ENCODE data around the gene SFTPA2. TPM values are rescaled to one million over a fixed set of nuclear protein-coding genes. Genes with fewer than 3 reads are reported as not detected.
"Not testable (repeated sequence)": the region's sequence is repeated elsewhere in the genome, so short reads cannot be mapped to it uniquely, and the experiment has no call there.

The SFTPA2 gene
- total and polyA plus RNA-seq, 2 donors from 2014 or later: 0.13 TPM; not detected in 1

- H3K27me3 ChIP-seq (ENCODE audit: control insufficient read depth, insufficient read depth, low read length); H3K9me3 ChIP-seq (ENCODE audit: control insufficient read depth in 2 of 3, insufficient read depth in 1 of 3, low read length in 3 of 3); H3K36me3 ChIP-seq (ENCODE audit: control insufficient read depth in 2 of 3, insufficient read depth in 3 of 3, low read length in 3 of 3); H3K4me3 ChIP-seq (ENCODE audit: low read length in 3 of 3); H3K9ac ChIP-seq (ENCODE audit: low read length in 3 of 3); intact Hi-C loops (cut with DNase I); H3K4me1 ChIP-seq (ENCODE audit: control insufficient read depth in 2 of 3, insufficient read depth in 2 of 3, low read depth in 1 of 3, low read length in 3 of 3); H3K27ac ChIP-seq (ENCODE audit: low read depth in 2 of 2, low read length in 2 of 2); FAIRE-seq: not testable (repeated sequence)
- peak in 1 of 5 donors; percentile 7 for DNase-seq
Measured at GRCh38 chr10:79525049-79525710, 35.0 kb downstream of the SFTPA2 start.

- H3K9ac ChIP-seq (ENCODE audit: low read length in 3 of 3); H3K36me3 ChIP-seq (ENCODE audit: control insufficient read depth in 2 of 3, insufficient read depth in 3 of 3, low read length in 3 of 3); H3K27ac ChIP-seq (ENCODE audit: low read depth in 2 of 2, low read length in 2 of 2); H3K27me3 ChIP-seq (ENCODE audit: control insufficient read depth, insufficient read depth, low read length); H3K4me3 ChIP-seq (ENCODE audit: low read length in 3 of 3); H3K9me3 ChIP-seq (ENCODE audit: control insufficient read depth in 2 of 3, insufficient read depth in 1 of 3, low read length in 3 of 3); DNase-seq; intact Hi-C loops (cut with DNase I); FAIRE-seq; H3K4me1 ChIP-seq (ENCODE audit: control insufficient read depth in 2 of 3, insufficient read depth in 2 of 3, low read depth in 1 of 3, low read length in 3 of 3): not testable (repeated sequence)
Measured at GRCh38 chr10:79523157-79523853, 36.9 kb downstream of the SFTPA2 start.

GRCh38 chr10:79522464-79522863, 37.7 kb downstream of the SFTPA2 start:
- H3K9ac ChIP-seq (ENCODE audit: low read length in 3 of 3); H3K36me3 ChIP-seq (ENCODE audit: control insufficient read depth in 2 of 3, insufficient read depth in 3 of 3, low read length in 3 of 3); H3K27me3 ChIP-seq (ENCODE audit: control insufficient read depth, insufficient read depth, low read length); DNase-seq; H3K27ac ChIP-seq (ENCODE audit: low read depth in 2 of 2, low read length in 2 of 2); FAIRE-seq; H3K4me3 ChIP-seq (ENCODE audit: low read length in 3 of 3); H3K4me1 ChIP-seq (ENCODE audit: control insufficient read depth in 2 of 3, insufficient read depth in 2 of 3, low read depth in 1 of 3, low read length in 3 of 3); intact Hi-C loops (cut with DNase I); H3K9me3 ChIP-seq (ENCODE audit: control insufficient read depth in 2 of 3, insufficient read depth in 1 of 3, low read length in 3 of 3): not testable (repeated sequence)

DNA sequence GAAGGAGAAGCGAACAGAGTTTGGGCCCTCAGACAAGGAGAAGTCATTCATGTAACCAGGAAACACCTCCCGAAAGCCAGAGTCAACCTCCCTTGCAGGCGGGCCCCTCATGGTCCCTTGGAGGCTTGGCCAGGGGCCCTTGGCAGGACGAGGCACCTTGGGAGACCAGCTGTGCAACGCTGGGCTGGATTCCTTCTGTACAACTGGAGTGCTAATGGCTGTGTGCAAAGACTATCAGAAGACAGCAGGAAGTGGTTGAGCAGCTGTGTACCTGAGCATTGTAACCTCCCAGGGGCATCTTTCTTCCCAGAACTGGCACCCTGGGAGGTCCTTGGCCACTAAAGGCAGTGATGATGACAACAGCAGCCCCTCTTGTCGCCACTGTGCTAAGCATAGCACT, 38.5 kb downstream of the SFTPA2 start:
- H3K36me3 ChIP-seq (ENCODE audit: control insufficient read depth in 2 of 3, insufficient read depth in 3 of 3, low read length in 3 of 3); H3K27ac ChIP-seq (ENCODE audit: low read depth in 2 of 2, low read length in 2 of 2); H3K9ac ChIP-seq (ENCODE audit: low read length in 3 of 3); H3K4me3 ChIP-seq (ENCODE audit: low read length in 3 of 3); H3K9me3 ChIP-seq (ENCODE audit: control insufficient read depth in 2 of 3, insufficient read depth in 1 of 3, low read length in 3 of 3); H3K27me3 ChIP-seq (ENCODE audit: control insufficient read depth, insufficient read depth, low read length); H3K4me1 ChIP-seq (ENCODE audit: control insufficient read depth in 2 of 3, insufficient read depth in 2 of 3, low read depth in 1 of 3, low read length in 3 of 3); intact Hi-C loops (cut with DNase I); DNase-seq; FAIRE-seq: not testable (repeated sequence)

DNA sequence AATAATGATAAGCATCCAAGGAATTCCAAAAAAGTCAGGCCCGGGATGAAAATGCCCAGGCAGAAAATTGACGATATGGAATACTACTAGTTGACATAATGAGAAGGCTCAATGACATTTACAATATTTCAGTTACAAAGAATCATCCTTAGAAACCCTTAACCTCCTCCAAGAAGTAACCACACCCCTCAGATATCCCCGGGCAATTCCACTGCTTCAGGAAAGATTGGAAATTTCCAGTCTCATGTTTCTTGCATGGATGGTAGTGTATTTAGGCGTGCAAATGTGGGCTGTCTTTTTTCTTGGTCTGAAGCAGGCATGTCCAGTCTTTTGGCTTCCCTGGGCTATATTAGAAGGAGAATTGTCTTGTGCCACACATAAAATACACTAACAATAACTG, 42.6 kb downstream of the SFTPA2 start:
- FAIRE-seq; H3K4me3 ChIP-seq (ENCODE audit: low read length in 3 of 3); H3K27ac ChIP-seq (ENCODE audit: low read depth in 2 of 2, low read length in 2 of 2); DNase-seq; H3K36me3 ChIP-seq (ENCODE audit: control insufficient read depth in 2 of 3, insufficient read depth in 3 of 3, low read length in 3 of 3); H3K9ac ChIP-seq (ENCODE audit: low read length in 3 of 3); H3K9me3 ChIP-seq (ENCODE audit: control insufficient read depth in 2 of 3, insufficient read depth in 1 of 3, low read length in 3 of 3); intact Hi-C loops (cut with DNase I); H3K4me1 ChIP-seq (ENCODE audit: control insufficient read depth in 2 of 3, insufficient read depth in 2 of 3, low read depth in 1 of 3, low read length in 3 of 3); H3K27me3 ChIP-seq (ENCODE audit: control insufficient read depth, insufficient read depth, low read length): not testable (repeated sequence)

GRCh38 chr10:79516532-79517205, 43.5 kb downstream of the SFTPA2 start:
- H3K9me3 ChIP-seq (ENCODE audit: control insufficient read depth in 2 of 3, insufficient read depth in 1 of 3, low read length in 3 of 3); H3K27me3 ChIP-seq (ENCODE audit: control insufficient read depth, insufficient read depth, low read length); H3K4me1 ChIP-seq (ENCODE audit: control insufficient read depth in 2 of 3, insufficient read depth in 2 of 3, low read depth in 1 of 3, low read length in 3 of 3); intact Hi-C loops (cut with DNase I); DNase-seq; H3K27ac ChIP-seq (ENCODE audit: low read depth in 2 of 2, low read length in 2 of 2); H3K9ac ChIP-seq (ENCODE audit: low read length in 3 of 3); H3K4me3 ChIP-seq (ENCODE audit: low read length in 3 of 3); FAIRE-seq; H3K36me3 ChIP-seq (ENCODE audit: control insufficient read depth in 2 of 3, insufficient read depth in 3 of 3, low read length in 3 of 3): not testable (repeated sequence)

- H3K9me3 ChIP-seq (ENCODE audit: control insufficient read depth in 2 of 3, insufficient read depth in 1 of 3, low read length in 3 of 3); FAIRE-seq; H3K36me3 ChIP-seq (ENCODE audit: control insufficient read depth in 2 of 3, insufficient read depth in 3 of 3, low read length in 3 of 3); H3K4me1 ChIP-seq (ENCODE audit: control insufficient read depth in 2 of 3, insufficient read depth in 2 of 3, low read depth in 1 of 3, low read length in 3 of 3); H3K4me3 ChIP-seq (ENCODE audit: low read length in 3 of 3); H3K27me3 ChIP-seq (ENCODE audit: control insufficient read depth, insufficient read depth, low read length); H3K9ac ChIP-seq (ENCODE audit: low read length in 3 of 3); intact Hi-C loops (cut with DNase I); H3K27ac ChIP-seq (ENCODE audit: low read depth in 2 of 2, low read length in 2 of 2): not testable (repeated sequence)
- peak in 2 of 5 donors; percentile 28 to 38 for DNase-seq
Measured at GRCh38 chr10:79511891-79512583, 48.2 kb downstream of the SFTPA2 start, which contains the start of gene EIF5AL1. EIF5AL1 (plus strand) TSS chr10:79512533; CDS start chr10:79512650, 117 bp downstream.

Data from kidney (tissue), 11 donors.